ENCODE results near the gene LHX4. TPM values are rescaled to one million over a fixed set of nuclear protein-coding genes. Genes with fewer than 3 reads are reported as not detected.

Gene LHX4
- total and polyA plus RNA-seq, 9 of the 15 experiments (the other 6 are each of a cell fraction or from before 2014, with no cell fraction given) = 0.01 to 0.11 (median 0.07) TPM; not detected in 5

- Histone ChIP-seq H3K4me2 (ENCODE audit: insufficient read depth, low read length) (peak overlapping the region; percentile 78), H3K9me1 (ENCODE audit: control insufficient read depth, insufficient read depth, low read length) (no peaks in the 10 kb centered on the region), H3K79me2 (ENCODE audit: control insufficient read depth, insufficient read depth, low read length) (no peaks in the 10 kb centered on the region), H3K4me1 (replicated peaks in 1 of 2; ENCODE audit: control insufficient read depth in 2 of 2, insufficient read depth in 2 of 2, low read length in 2 of 2) (peaks cover 0 to 36% of the 10 kb centered on the region in 2 experiments; a peak in 3 of 5 replicates), H3K9ac (ENCODE audit: insufficient read depth in 1 of 2, low read depth in 2 of 2, low read length in 2 of 2) (peak overlapping the region in 1 of 2 experiments; percentile 87; a peak in 2 of 4 replicates), H3K9me3 (replicated peaks; ENCODE audit: control insufficient read depth, insufficient read depth, low read depth, low read length) (no peaks in the 10 kb centered on the region), H2AFZ (ENCODE audit: low read depth, low read length) (peak overlapping the region; percentile 95), H3K36me3 (ENCODE audit: control insufficient read depth, insufficient read depth, low read length) (no peaks in the 10 kb centered on the region), H3K4me3 (peak overlapping the region; percentile 49), H4K20me1 (replicated peaks; ENCODE audit: control insufficient read depth, insufficient read depth, low read length) (peaks cover 12% of the 10 kb centered on the region; the same call in 1 of the 2 replicates), H3K27ac (ENCODE audit: extremely low read depth, low read depth, low read length) (no peak overlapping the region), H3K27me3 (ENCODE audit: control insufficient read depth in 2 of 2, insufficient read depth in 2 of 2, low read length in 2 of 2) (peaks cover 75 to 76% of the 10 kb centered on the region in 2 experiments)
- ATAC-seq (peak; percentile 21), DNase-seq (ENCODE audit: extremely low read depth in 1 of 4, low spot score in 3 of 4) (peak in 3 of 4 experiments; percentile 39 to 63 (median 61)), FAIRE-seq (no peak)
- ChIA-PET CTCF (ENCODE audit: low intra/inter-chr PET ratio) (no interaction called here), POLR2A (interaction anchor here (0.6 to 0.7 kb wide), 2 partner anchors 366 to 729 kb away, joined by 3 to 5 read pairs; no protein-coding TSS in a partner anchor)
- intact Hi-C loops (cut with micrococcal nuclease) = no loop called here
- WGBS (ENCODE audit: insufficient coverage, low coverage, missing lambda C conversion rate) = 23% methylated on average over 57 of the region's 57 CpGs
- in situ Hi-C loops (cut with MboI) = no loop called here
- no TSS peak for BruUV-seq (replicated peaks)
- TF ChIP-seq ETS2 (tag; IDR thresholded peaks at IDR 0.05; ENCODE audit: borderline replicate concordance, poor library complexity, severe bottlenecking) (no peak), ZBTB33 (CRISPR knock-in tag; IDR thresholded peaks at IDR 0.05) (no peak), L3MBTL2 (IDR thresholded peaks at IDR 0.05) (peak; percentile 61), SFPQ (IDR thresholded peaks at IDR 0.05; ENCODE audit: low read depth, low read length) (no peak), GABPB1 (CRISPR knock-in tag; IDR thresholded peaks at IDR 0.05) (no peak), HDAC3 (IDR thresholded peaks at IDR 0.05; ENCODE audit: borderline replicate concordance, partially characterized antibody) (no peak), HINFP (tag; conservative IDR thresholded peaks at IDR 0.05; ENCODE audit: low read depth) (no peak), EHMT2 (IDR thresholded peaks at IDR 0.05) (no peak), FIP1L1 (IDR thresholded peaks at IDR 0.05; ENCODE audit: low read depth, low read length, poor library complexity, severe bottlenecking) (peak; percentile 44)
These were observed 1.2 kb upstream of the LHX4 start for GRCh38 chr1:180228648-180229482.

All from K562 (cell line).